Measurements from ENCODE around the gene TUBA8. TPM values are rescaled to one million over a fixed set of nuclear protein-coding genes. Genes with fewer than 3 reads are reported as not detected.
"Not testable (repeated sequence)": the region's sequence is repeated elsewhere in the genome, so short reads cannot be mapped to it uniquely, and the experiment has no call there.

Gene TUBA8
- total and polyA plus RNA-seq, 7 experiments from 2014 or later, result 0.33 to 3.5 (median 3.1) TPM

DNA sequence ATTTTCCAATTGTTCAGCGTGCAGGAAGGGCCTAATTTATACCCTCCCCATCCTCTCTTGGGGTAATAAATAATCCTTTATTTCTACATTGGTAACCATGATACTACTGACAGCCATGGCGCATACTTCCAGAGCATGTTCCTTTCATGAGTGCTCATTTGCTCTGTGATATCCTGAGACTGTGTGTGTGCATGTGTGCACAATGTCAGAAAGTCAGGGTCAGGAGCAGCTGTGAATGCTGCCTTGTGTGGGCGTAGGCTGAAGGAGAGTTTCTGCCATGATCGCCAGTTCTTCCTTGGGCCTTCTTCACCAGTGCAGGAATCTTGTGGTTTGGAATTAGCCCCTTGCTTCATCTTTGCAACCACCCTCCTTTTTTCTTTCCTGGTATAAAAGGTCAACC, 10.2 kb downstream of the TUBA8 start:
- Mint-ChIP-seq H3K27ac (no peak overlapping the region), H3K9me3 (no peaks in the 10 kb centered on the region), H3K4me3 (no peak overlapping the region), H3K36me3 (peaks cover 0 to under 1% (median 0%) of the 10 kb centered on the region in 5 donors), H3K4me1 (peaks cover 6 to 17% (median 9%) of the 10 kb centered on the region in 7 donors), H3K27me3 (peaks cover 0 to 4% (median 0%) of the 10 kb centered on the region in 5 donors)
- H3K4me3 ChIP-seq (ENCODE audit: low read length), result no peak overlapping the region
- intact Hi-C loops (cut with micrococcal nuclease), result no loop called here
- H3K9me3 ChIP-seq (ENCODE audit: control insufficient read depth in 2 of 3, low read length in 3 of 3), result no peaks in the 10 kb centered on the region
- no peaks in the 10 kb centered on the region for H3K4me1 ChIP-seq (ENCODE audit: control insufficient read depth in 2 of 2, insufficient read depth in 2 of 2, low read length in 2 of 2)
- H3K27ac ChIP-seq (ENCODE audit: low read depth, low read length), result no peak overlapping the region
- H3K36me3 ChIP-seq (ENCODE audit: control insufficient read depth in 2 of 3, insufficient read depth in 3 of 3, low read length in 3 of 3), result no peaks in the 10 kb centered on the region
- no peaks in the 10 kb centered on the region for H3K27me3 ChIP-seq (ENCODE audit: control insufficient read depth in 2 of 2, insufficient read depth in 2 of 2, low read length in 2 of 2)
- DNase-seq (no peak), ATAC-seq (no peak)
- ChIA-PET CTCF (no interaction called here), POLR2A (no interaction called here)

DNA sequence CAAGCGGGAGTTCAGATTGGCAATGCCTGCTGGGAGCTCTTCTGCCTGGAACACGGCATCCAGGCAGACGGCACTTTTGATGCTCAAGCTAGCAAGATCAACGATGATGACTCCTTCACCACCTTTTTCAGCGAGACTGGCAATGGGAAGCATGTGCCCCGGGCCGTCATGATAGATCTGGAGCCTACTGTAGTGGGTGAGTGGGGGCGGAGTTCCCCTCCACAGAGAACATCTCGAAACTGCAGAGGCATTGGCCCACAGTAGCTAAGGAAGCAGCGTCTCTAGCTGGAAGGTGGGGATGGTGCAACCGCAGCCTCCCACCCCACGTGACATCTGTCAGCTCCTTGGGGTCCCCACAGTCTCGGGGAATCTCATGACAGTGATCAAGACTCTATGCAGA, 10.9 kb downstream of the TUBA8 start:
- Mint-ChIP-seq H3K4me1 (peaks cover 6 to 17% (median 9%) of the 10 kb centered on the region in 7 donors), H3K9me3 (no peaks in the 10 kb centered on the region), H3K36me3 (peaks cover 0 to 4% (median 3%) of the 10 kb centered on the region in 5 donors), H3K27ac (no peak overlapping the region), H3K27me3 (peaks cover 0 to 4% (median 0%) of the 10 kb centered on the region in 5 donors), H3K4me3 (no peak overlapping the region)
- peaks cover 0 to 4% (median 0%) of the 10 kb centered on the region in 3 experiments for H3K36me3 ChIP-seq (ENCODE audit: control insufficient read depth in 2 of 3, insufficient read depth in 3 of 3, low read length in 3 of 3)
- ChIA-PET POLR2A (no interaction called here), CTCF (no interaction called here)
- intact Hi-C loops (cut with micrococcal nuclease), result no loop called here
- H3K27ac ChIP-seq (ENCODE audit: low read depth, low read length), result no peak overlapping the region
- H3K9me3 ChIP-seq (ENCODE audit: control insufficient read depth in 2 of 3, low read length in 3 of 3), result no peaks in the 10 kb centered on the region
- DNase-seq, result no peak
- no peak overlapping the region for H3K4me3 ChIP-seq (ENCODE audit: low read length)
- no peaks in the 10 kb centered on the region for H3K27me3 ChIP-seq (ENCODE audit: control insufficient read depth in 2 of 2, insufficient read depth in 2 of 2, low read length in 2 of 2)
- no peaks in the 10 kb centered on the region for H3K4me1 ChIP-seq (ENCODE audit: control insufficient read depth in 2 of 2, insufficient read depth in 2 of 2, low read length in 2 of 2)
- no peak for ATAC-seq

DNA sequence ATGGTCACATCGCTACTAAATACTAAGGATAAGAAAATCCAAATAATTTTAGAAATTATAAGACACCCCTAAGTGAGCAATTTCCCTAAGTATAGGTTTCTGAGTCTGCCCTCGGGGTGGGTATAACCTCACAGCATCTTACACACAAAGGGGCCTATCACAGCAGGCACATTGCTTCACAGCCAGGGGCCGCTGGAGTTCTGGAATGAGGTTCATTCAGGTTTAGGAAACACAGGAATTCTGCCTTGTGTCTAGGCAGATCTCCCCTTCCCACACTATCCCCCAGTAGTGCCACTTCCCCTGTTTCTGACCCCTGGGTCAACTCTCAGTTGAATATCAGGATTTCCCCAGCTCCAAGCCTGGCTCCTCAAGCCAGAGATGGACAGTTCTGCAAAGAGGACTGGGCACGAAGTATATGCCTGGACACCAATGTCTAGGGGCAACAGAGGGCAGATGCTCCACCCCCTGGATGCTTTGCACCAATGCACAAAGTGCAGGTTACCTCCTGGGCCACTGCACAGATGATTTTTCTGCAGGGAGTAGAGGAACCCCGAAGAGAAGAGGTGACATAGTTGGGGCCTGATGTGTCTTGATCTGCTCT, 11.4 kb downstream of the TUBA8 start:
- Histone ChIP-seq H3K36me3 (ENCODE audit: control insufficient read depth in 2 of 3, insufficient read depth in 3 of 3, low read length in 3 of 3) (peaks cover 0 to 8% (median 0%) of the 10 kb centered on the region in 3 experiments), H3K4me3 (ENCODE audit: low read length) (no peak overlapping the region), H3K27me3 (ENCODE audit: control insufficient read depth in 2 of 2, insufficient read depth in 2 of 2, low read length in 2 of 2) (no peaks in the 10 kb centered on the region), H3K4me1 (ENCODE audit: control insufficient read depth in 2 of 2, insufficient read depth in 2 of 2, low read length in 2 of 2) (no peaks in the 10 kb centered on the region), H3K27ac (ENCODE audit: low read depth, low read length) (no peak overlapping the region), H3K9me3 (ENCODE audit: control insufficient read depth in 2 of 3, low read length in 3 of 3) (no peaks in the 10 kb centered on the region)
- intact Hi-C loops (cut with micrococcal nuclease), result no loop called here
- ChIA-PET CTCF (no interaction called here), POLR2A (no interaction called here)
- DNase-seq (no peak), ATAC-seq (no peak)
- H3K9me3 Mint-ChIP-seq, result no peaks in the 10 kb centered on the region
- H3K27ac Mint-ChIP-seq, result no peak overlapping the region
- peaks cover 0 to 8% (median 6%) of the 10 kb centered on the region in 5 donors for H3K36me3 Mint-ChIP-seq
- H3K4me1 Mint-ChIP-seq, result peaks cover 6 to 17% (median 9%) of the 10 kb centered on the region in 7 donors
- no peak overlapping the region for H3K4me3 Mint-ChIP-seq
- peaks cover 0 to 4% (median 0%) of the 10 kb centered on the region in 5 donors for H3K27me3 Mint-ChIP-seq

DNA sequence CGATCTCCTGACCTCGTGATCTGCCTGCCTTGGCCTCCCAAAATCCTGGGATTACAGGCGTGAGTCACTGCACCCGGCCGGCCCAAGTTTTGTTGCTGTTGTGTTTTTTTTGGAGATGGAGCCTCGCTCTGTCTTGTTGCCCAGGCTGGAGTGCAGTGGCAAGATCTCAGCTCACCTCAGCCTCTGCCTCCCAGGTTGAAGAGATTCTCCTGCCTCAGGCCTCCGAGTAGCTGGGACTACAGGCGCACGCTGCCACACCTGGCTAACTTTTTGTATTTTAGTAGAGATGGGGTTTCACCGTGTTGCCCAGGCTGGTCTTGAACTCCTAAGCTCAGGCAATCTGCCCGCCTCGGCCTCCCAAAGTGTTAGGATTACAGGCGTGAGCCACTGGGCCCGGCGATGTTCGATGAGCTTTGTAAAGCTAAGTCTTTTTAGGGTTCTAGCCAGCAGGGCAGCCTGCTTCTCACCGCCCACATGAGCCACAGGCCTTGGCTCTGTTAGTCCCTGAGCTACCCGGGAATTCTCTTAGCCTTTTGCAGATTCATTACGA, 12.9 kb downstream of the TUBA8 start:
- H3K27ac ChIP-seq (ENCODE audit: low read depth, low read length); H3K27ac Mint-ChIP-seq; H3K9me3 ChIP-seq (ENCODE audit: control insufficient read depth in 2 of 3, low read length in 3 of 3); intact Hi-C loops (cut with micrococcal nuclease); H3K9me3 Mint-ChIP-seq; H3K36me3 ChIP-seq (ENCODE audit: control insufficient read depth in 2 of 3, insufficient read depth in 3 of 3, low read length in 3 of 3); H3K27me3 ChIP-seq (ENCODE audit: control insufficient read depth in 2 of 2, insufficient read depth in 2 of 2, low read length in 2 of 2); H3K4me1 ChIP-seq (ENCODE audit: control insufficient read depth in 2 of 2, insufficient read depth in 2 of 2, low read length in 2 of 2); CTCF ChIA-PET; ATAC-seq; H3K4me3 ChIP-seq (ENCODE audit: low read length); POLR2A ChIA-PET; DNase-seq; H3K4me3 Mint-ChIP-seq; H3K27me3 Mint-ChIP-seq: not testable (repeated sequence)
- Mint-ChIP-seq H3K4me1 (peaks cover 5 to 14% (median 7%) of the 10 kb centered on the region in 7 donors), H3K36me3 (peaks cover 0 to 12% (median 6%) of the 10 kb centered on the region in 5 donors)

DNA sequence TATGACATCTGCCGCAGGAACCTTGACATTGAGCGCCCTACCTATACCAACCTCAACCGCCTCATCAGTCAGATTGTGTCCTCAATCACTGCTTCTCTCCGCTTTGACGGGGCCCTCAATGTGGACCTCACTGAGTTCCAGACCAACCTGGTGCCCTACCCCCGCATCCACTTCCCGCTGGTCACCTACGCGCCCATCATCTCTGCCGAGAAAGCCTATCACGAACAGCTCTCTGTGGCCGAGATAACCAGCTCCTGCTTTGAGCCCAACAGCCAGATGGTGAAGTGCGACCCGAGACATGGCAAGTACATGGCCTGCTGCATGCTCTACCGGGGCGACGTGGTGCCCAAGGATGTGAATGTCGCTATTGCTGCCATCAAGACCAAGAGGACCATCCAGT, 16.0 kb downstream of the TUBA8 start:
- no peaks in the 10 kb centered on the region for H3K9me3 ChIP-seq (ENCODE audit: control insufficient read depth in 2 of 3, low read length in 3 of 3)
- ChIA-PET POLR2A (no interaction called here), CTCF (no interaction called here)
- intact Hi-C loops (cut with micrococcal nuclease), result no loop called here
- Mint-ChIP-seq H3K27me3 (no peaks in the 10 kb centered on the region), H3K9me3 (peaks cover 0 to 4% (median 0%) of the 10 kb centered on the region in 11 donors), H3K4me1 (peaks cover 0 to 2% (median 0%) of the 10 kb centered on the region in 7 donors), H3K36me3 (peaks cover under 1 to 23% (median 8%) of the 10 kb centered on the region in 5 donors), H3K4me3 (no peak overlapping the region), H3K27ac (no peak overlapping the region)
- peaks cover 0 to 17% (median 0%) of the 10 kb centered on the region in 3 experiments for H3K36me3 ChIP-seq (ENCODE audit: control insufficient read depth in 2 of 3, insufficient read depth in 3 of 3, low read length in 3 of 3)
- H3K4me3 ChIP-seq (ENCODE audit: low read length), result no peak overlapping the region
- DNase-seq (no peak), ATAC-seq (no peak)
- H3K27me3 ChIP-seq (ENCODE audit: control insufficient read depth in 2 of 2, insufficient read depth in 2 of 2, low read length in 2 of 2), result no peaks in the 10 kb centered on the region
- no peaks in the 10 kb centered on the region for H3K4me1 ChIP-seq (ENCODE audit: control insufficient read depth in 2 of 2, insufficient read depth in 2 of 2, low read length in 2 of 2)
- no peak overlapping the region for H3K27ac ChIP-seq (ENCODE audit: low read depth, low read length)

DNA sequence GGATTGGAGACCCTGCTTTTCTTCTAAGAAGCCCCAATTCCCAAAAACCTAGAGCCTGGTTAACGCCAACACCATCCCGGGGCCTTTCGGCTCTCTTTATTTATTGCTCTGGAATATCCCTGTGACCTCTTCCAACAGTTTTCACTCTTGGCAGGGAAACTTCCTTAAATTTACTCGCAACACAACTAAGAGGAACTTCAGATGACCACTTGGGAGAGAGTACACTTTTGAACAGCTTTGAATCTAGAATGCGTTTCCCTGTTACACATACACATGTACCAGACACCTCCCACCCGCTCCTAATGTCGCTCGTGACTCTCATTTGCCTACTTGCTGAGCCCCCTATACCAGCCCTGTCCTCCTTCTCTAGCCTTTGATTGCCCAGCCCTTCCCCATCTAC, 19.4 kb downstream of the TUBA8 start:
- H3K36me3 Mint-ChIP-seq, result peaks cover 3 to 25% (median 10%) of the 10 kb centered on the region in 5 donors
- ATAC-seq, result no peak
- POLR2A ChIA-PET, result no interaction called here
- DNase-seq, result no peak
- H3K27ac Mint-ChIP-seq, result no peak overlapping the region
- no peak overlapping the region for H3K27ac ChIP-seq (ENCODE audit: low read depth, low read length)
- no peaks in the 10 kb centered on the region for H3K27me3 Mint-ChIP-seq
- CTCF ChIA-PET, result no interaction called here
- intact Hi-C loops (cut with micrococcal nuclease), result no loop called here
- H3K9me3 ChIP-seq (ENCODE audit: control insufficient read depth in 2 of 3, low read length in 3 of 3), result no peaks in the 10 kb centered on the region
- H3K27me3 ChIP-seq (ENCODE audit: control insufficient read depth in 2 of 2, insufficient read depth in 2 of 2, low read length in 2 of 2), result no peaks in the 10 kb centered on the region
- no peak overlapping the region for H3K4me3 ChIP-seq (ENCODE audit: low read length)
- H3K4me1 Mint-ChIP-seq, result peaks cover 0 to 2% (median 0%) of the 10 kb centered on the region in 7 donors
- no peak overlapping the region for H3K4me3 Mint-ChIP-seq
- H3K36me3 ChIP-seq (ENCODE audit: control insufficient read depth in 2 of 3, insufficient read depth in 3 of 3, low read length in 3 of 3), result peaks cover 0 to 18% (median 0%) of the 10 kb centered on the region in 3 experiments
- H3K9me3 Mint-ChIP-seq, result peaks cover 0 to 4% (median 0%) of the 10 kb centered on the region in 11 donors
- no peaks in the 10 kb centered on the region for H3K4me1 ChIP-seq (ENCODE audit: control insufficient read depth in 2 of 2, insufficient read depth in 2 of 2, low read length in 2 of 2)

Data from naive thymus-derived CD4-positive, alpha-beta T cell (primary cell).